CD4-positive, alpha-beta T cell treated with Interleukin-2 at 100 ng/mL for 4 hours (primary cell): ENCODE measurements around the gene TNIP2.

Source experiments
- DNase-seq: peaks from one replicate; pipeline ENCODE4 v3.0.0-alpha.2; 2020; ENCODE audit warnings: low spot score

TNIP2 gene

GRCh38 chr4:2715426-2715825, 40.7 kb downstream of the TNIP2 start:
- DNase-seq = no peak

GRCh38 chr4:2714918-2715317, 41.2 kb downstream of the TNIP2 start:
- no peak for DNase-seq

GRCh38 chr4:2714061-2714770, 41.9 kb downstream of the TNIP2 start:
- DNase-seq = peak; percentile 57

GRCh38 chr4:2713337-2713736, 42.8 kb downstream of the TNIP2 start:
- no peak for DNase-seq

GRCh38 chr4:2712261-2712842, 43.8 kb downstream of the TNIP2 start:
- DNase-seq = no peak

- DNase-seq = no peak
These were observed 53.4 kb downstream of the TNIP2 start for GRCh38 chr4:2702770-2703169.

GRCh38 chr4:2702361-2702760, 53.8 kb downstream of the TNIP2 start:
- no peak for DNase-seq

GRCh38 chr4:2700031-2700430, 56.1 kb downstream of the TNIP2 start:
- no peak for DNase-seq

GRCh38 chr4:2699534-2699933, 56.6 kb downstream of the TNIP2 start:
- DNase-seq = no peak

- no peak for DNase-seq
These were observed 57.1 kb downstream of the TNIP2 start for GRCh38 chr4:2698951-2699505.

GRCh38 chr4:2698504-2698903, 57.6 kb downstream of the TNIP2 start:
- DNase-seq = no peak

- no peak for DNase-seq
These were observed 58.1 kb downstream of the TNIP2 start for GRCh38 chr4:2697995-2698414.

GRCh38 chr4:2696423-2696822, 59.7 kb downstream of the TNIP2 start:
- DNase-seq = no peak

GRCh38 chr4:2695346-2696060, 60.6 kb downstream of the TNIP2 start:
- DNase-seq = no peak

GRCh38 chr4:2694691-2695090, 61.4 kb downstream of the TNIP2 start:
- no peak for DNase-seq

- DNase-seq = no peak
These were observed 64.1 kb downstream of the TNIP2 start for GRCh38 chr4:2691952-2692435.
